ES-I3 (cell line): ENCODE results near the gene RERE.

Experiments used
- H3K36me3 ChIP-seq: 2 replicates; pipeline ENCODE4 v1.6.1; 2013; ENCODE audit warnings: mild to moderate bottlenecking, low read length, control low read depth, moderate library complexity; ENCODE audit not compliant: insufficient read depth
- H3K4me1 ChIP-seq: 2 replicates; pipeline ENCODE4 v1.6.1; 2013; ENCODE audit warnings: mild to moderate bottlenecking, control low read depth, low read length; ENCODE audit not compliant: insufficient read depth
- H3K9ac ChIP-seq: 2 replicates; pipeline ENCODE4 v1.6.1; 2013; ENCODE audit warnings: low read depth, mild to moderate bottlenecking, low read length, moderate library complexity
- H3K9me3 ChIP-seq: 2 replicates; pipeline ENCODE4 v1.6.1; 2013; ENCODE audit warnings: mild to moderate bottlenecking, low read length, moderate library complexity; ENCODE audit not compliant: control insufficient read depth, insufficient read depth

The RERE gene

DNA sequence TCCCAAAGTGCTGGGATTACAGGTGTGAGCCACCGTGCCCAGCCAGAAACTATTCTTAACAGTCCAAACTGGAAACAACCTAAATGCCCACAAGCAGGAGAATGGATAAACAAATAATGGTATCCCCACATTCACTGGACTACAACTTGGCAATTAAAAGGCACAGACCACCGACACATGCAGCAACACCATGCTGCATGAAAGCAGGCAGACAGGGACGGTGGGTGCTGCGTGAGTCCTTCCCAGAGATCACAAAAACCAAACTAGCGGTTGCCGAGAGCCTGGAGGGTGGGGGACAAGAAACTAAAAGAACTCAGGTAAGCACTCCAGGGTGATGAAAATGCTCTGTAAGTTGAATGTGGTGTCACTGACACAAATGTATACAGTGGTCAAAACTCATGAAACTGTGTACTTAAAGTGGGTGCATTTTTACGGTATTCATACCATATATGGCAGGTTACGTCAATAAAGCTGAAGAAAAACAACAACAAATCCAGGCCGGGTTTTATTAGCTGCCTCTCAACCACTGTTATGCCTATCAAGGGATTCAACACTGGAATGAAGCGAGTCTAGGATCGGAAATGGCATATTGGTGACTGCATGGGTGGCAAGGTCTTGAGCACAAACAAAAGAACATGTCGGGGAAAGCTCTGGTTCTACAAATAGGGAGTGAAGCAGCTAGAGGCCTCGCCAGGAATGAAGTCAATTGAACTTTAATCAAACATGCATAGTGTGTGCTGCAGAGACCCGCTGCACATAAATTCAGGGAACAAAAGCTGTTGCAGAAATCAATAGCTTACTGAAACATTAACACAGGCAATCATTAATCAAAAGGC, 447.2 kb downstream of the RERE start:
- no peak overlapping the region for H3K9ac ChIP-seq
- H3K9me3 ChIP-seq = no peaks in the 10 kb centered on the region
- H3K36me3 ChIP-seq = peaks cover 5% of the 10 kb centered on the region; the same call in 1 of the 2 replicates
- H3K4me1 ChIP-seq = peaks cover 38% of the 10 kb centered on the region

DNA sequence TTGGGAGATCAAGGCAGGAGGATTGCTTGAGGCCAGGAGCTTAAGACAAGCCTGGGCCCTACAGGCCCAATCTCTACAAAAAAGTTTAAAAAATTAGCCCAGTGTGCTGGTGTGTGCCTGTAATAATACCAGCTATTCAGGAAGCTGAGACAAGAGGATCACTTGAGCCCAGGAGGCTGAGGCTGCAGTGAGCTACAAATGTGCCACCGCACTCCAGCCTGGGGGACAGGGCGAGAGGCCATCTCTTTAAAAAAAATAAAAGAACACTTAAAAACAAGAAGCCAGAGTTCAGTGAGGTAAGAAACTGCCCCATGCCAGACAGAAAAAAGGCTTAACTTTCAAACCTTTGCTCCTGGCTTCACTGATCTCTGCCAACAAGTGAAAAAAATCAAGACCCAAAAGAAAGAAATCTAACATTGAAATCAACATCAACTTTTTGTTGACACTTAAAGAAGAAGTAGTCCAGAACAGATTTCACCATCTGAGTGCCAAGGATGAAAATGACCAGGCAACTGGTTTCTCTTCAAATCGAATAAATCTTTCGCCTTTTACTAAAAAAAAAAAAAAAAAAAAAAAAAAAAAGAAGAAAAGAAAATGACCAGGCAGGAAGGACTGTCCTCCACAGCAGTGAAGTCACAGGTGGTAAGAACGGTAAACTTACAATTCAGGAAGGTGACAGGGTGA, 448.3 kb downstream of the RERE start:
- Histone ChIP-seq H3K9ac (no peak overlapping the region), H3K36me3 (peaks cover 5% of the 10 kb centered on the region; the same call in 1 of the 2 replicates), H3K9me3 (no peaks in the 10 kb centered on the region), H3K4me1 (peaks cover 37% of the 10 kb centered on the region)

GRCh38 chr1:8367571-8368194, 449.8 kb downstream of the RERE start:
- Histone ChIP-seq H3K9ac (no peak overlapping the region), H3K4me1 (peaks cover 23% of the 10 kb centered on the region), H3K36me3 (peaks cover 11% of the 10 kb centered on the region), H3K9me3 (no peaks in the 10 kb centered on the region)

GRCh38 chr1:8365661-8366362, 451.6 kb downstream of the RERE start:
- Histone ChIP-seq H3K9me3 (no peaks in the 10 kb centered on the region), H3K4me1 (peaks cover 5% of the 10 kb centered on the region; the same call in 1 of the 2 replicates), H3K36me3 (peaks cover 17% of the 10 kb centered on the region), H3K9ac (no peak overlapping the region)

- Histone ChIP-seq H3K9ac (no peak overlapping the region), H3K9me3 (no peaks in the 10 kb centered on the region), H3K36me3 (peaks cover 17% of the 10 kb centered on the region), H3K4me1 (no peaks in the 10 kb centered on the region)
Measured at GRCh38 chr1:8364528-8365442, 452.7 kb downstream of the RERE start.

DNA sequence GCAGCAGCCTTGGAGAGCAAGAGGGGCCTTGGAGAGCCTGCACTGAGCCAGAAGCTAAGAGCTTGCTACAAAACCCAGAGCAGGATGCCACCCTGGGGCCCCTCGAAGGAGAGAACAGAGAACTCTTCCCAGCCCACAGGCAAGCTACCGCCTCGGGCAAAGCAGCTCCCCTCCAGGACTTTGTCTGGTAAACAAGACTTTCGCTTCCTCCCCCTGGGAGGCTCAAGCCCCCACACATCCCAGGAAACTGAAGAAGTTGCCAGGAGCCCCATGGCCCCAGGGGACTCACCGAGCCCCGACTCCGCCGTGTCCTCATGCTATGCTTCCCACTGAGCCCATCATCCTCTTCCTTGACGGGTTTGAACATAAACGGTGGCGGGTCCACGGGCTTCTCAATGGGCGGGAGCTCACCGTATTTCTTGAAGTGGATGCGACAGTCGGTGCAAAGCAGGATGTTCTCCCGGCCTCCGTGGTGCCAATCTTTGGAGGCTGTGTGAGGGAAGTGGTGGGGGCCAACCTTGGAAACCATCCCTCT, 453.6 kb downstream of the RERE start:
- peaks cover 17% of the 10 kb centered on the region for H3K36me3 ChIP-seq
- no peaks in the 10 kb centered on the region for H3K9me3 ChIP-seq
- no peaks in the 10 kb centered on the region for H3K4me1 ChIP-seq
- no peak overlapping the region for H3K9ac ChIP-seq

DNA sequence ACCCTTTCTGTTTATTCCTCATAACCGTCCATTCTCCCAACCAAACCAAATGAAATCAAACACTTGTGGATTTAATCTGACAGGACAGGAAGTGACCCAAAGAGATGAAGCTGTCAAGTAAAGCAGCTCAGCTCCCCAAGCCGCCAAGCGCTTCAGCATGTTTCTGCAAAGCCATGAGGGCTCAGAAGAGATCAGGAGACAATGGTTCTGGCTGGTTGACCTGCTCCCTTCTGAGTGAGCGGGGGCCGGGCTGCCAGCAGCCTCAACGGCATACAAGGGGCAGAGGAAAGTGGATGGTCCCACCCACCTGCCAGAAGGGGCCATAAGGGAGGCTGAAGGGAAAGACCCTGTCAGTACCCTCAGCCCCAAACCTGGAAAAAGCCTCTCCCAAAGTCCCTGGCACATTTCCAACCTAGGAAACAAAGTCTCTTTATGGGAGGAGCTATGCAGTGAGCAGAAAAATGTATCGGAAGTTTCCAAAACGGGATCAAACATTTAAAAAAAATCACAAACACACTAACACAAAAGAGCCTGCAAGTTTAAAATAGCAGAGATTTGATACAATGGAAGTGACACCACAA, 454.2 kb downstream of the RERE start:
- Histone ChIP-seq H3K9me3 (no peaks in the 10 kb centered on the region), H3K36me3 (peaks cover 20% of the 10 kb centered on the region)

DNA sequence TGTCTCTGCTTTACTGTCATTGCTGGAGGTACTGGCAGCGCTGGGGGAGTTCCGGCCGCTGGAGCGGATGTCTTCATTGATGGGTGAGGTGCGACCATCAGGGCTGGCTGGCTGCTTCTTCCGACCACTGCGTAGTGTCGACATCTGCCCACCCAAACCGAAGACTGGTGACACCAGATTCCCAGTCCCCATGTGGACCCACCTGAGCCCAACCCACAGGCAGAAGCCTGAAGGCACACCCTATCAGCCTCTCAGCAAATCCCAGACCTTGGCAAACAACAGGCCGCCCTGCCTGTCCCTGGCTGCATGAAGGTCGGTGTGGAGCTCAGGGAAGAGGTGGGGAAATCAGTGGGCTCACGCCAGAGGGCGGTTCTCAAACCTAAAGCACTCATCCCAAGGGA, 454.7 kb downstream of the RERE start:
- H3K4me1 ChIP-seq = no peaks in the 10 kb centered on the region
- no peaks in the 10 kb centered on the region for H3K9me3 ChIP-seq
- H3K36me3 ChIP-seq = peaks cover 23% of the 10 kb centered on the region
- no peak overlapping the region for H3K9ac ChIP-seq

More for the DNA sequence above, 454.2 kb downstream of the RERE start:
- H3K4me1 ChIP-seq = no peaks in the 10 kb centered on the region
- H3K9ac ChIP-seq = no peak overlapping the region

DNA sequence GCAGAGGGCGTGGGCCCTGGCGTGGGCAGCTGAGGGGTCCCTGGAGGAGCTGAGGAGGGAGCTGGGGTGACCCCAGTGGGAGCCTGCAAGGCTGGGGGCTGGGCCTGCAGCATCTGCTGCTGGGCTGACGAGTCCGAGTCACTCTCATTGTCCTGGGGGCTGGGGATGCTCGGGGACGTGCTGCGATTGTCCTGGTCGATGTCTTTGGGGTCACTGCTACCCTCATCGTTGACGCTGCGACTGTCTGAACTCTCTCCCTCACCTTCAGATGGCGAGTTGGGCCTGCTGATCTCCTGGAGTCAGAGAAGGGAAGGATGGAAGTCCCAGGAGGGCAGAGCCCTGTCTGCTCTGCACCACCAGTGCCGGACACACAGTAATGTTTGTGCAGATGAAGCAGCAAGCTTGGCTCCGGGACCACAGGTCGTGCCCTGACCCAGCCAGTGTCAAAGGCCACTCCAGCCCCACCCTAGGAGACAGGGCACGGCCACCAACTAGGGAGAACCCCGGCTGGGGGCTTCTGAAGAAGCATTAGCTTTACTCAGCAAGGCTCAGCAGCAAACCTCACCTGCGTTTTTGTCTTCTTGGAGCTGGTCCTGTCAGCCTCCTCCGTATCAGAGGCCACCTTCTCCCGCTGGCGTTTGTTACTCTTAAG, 456.1 kb downstream of the RERE start:
- Histone ChIP-seq H3K36me3 (peaks cover 29% of the 10 kb centered on the region), H3K9ac (no peak overlapping the region), H3K4me1 (no peaks in the 10 kb centered on the region), H3K9me3 (no peaks in the 10 kb centered on the region)

GRCh38 chr1:8360493-8361197, 456.8 kb downstream of the RERE start:
- Histone ChIP-seq H3K36me3 (peaks cover 30% of the 10 kb centered on the region), H3K4me1 (no peaks in the 10 kb centered on the region), H3K9me3 (no peaks in the 10 kb centered on the region), H3K9ac (no peak overlapping the region)

DNA sequence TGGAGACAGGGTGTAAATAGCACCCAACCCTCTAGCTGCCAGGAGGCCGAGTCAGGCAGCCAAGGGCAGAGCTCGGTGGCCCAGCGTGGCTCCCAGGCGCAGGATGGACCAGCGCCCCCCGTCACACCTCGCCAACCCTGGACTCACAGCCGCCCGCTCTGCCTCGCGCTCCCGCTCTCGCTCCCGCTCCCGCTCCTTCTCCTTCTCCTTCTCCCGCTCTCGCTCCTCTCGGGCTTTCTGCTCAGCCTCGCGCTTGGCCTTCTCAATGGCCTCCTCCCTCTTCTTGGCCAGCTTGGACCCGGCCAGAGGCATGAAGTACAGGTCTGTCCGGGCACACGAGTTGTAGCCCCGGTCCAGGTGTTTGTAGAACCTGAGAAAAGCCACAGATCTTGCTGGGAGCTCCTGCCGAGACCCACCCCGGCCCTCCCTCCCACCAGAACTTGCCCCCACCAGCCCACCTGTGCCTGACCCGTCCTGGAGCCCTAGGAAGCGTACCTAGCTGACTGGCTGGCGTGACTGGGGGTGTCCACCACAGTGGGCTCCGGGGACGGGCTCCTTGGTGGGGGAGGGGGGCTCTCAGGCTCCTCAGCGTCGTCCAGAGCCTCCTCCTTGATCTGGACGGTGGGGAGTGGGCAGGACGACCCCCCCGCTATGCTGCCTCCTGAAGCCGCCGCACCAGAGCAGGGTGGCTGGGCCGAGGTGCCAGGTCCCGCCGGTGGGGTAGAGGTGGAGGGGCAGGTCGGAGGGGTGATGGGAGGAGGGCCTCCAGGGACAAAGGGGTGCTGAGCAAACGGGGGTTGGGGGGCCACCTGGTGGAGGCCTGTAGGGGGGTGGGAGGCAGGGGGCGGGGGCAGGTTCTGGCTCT, 457.6 kb downstream of the RERE start:
- Histone ChIP-seq H3K9me3 (no peaks in the 10 kb centered on the region), H3K36me3 (peaks cover 28% of the 10 kb centered on the region), H3K9ac (no peak overlapping the region), H3K4me1 (no peaks in the 10 kb centered on the region)
